SH-SY5Y (cell line): ENCODE results near the gene ADRB2.

Source experiments
- GATA2 ChIP-seq: IDR thresholded peaks from 2 replicates; pipeline ENCODE4 v1.6.1; 2011; ENCODE audit warnings: mild to moderate bottlenecking, low read depth, low read length
- GATA3 ChIP-seq: IDR thresholded peaks from 2 replicates; pipeline ENCODE4 v1.6.1; 2011; ENCODE audit warnings: low read depth, mild to moderate bottlenecking, low read length, moderate library complexity

ADRB2 gene

GRCh38 chr5:148826053-148826738, at the start of gene ADRB2:
Gene ADRB2, plus strand, starts transcription at chr5:148826611. Its CDS starts 221 bp downstream, at chr5:148826832.
- TF ChIP-seq GATA2 (no peak), GATA3 (no peak)

GRCh38 chr5:148776780-148777179, 49.6 kb upstream of the ADRB2 start:
- TF ChIP-seq GATA3 (no peak), GATA2 (no peak)

GRCh38 chr5:148778882-148779281, 47.5 kb upstream of the ADRB2 start:
- no peak for TF ChIP-seq GATA3

GRCh38 chr5:148780711-148781110, 45.7 kb upstream of the ADRB2 start:
- TF ChIP-seq GATA2 (no peak), GATA3 (no peak)

- TF ChIP-seq GATA2 (no peak), GATA3 (no peak)
Measured at GRCh38 chr5:148781766-148782165, 44.6 kb upstream of the ADRB2 start.

GRCh38 chr5:148785223-148785622, 41.2 kb upstream of the ADRB2 start:
- TF ChIP-seq GATA3 (no peak), GATA2 (no peak)

GRCh38 chr5:148786456-148786855, 40.0 kb upstream of the ADRB2 start:
- TF ChIP-seq GATA3 (no peak), GATA2 (no peak)

- no peak for TF ChIP-seq GATA3
- no peak for TF ChIP-seq GATA2
Measured at GRCh38 chr5:148788636-148789035, 37.8 kb upstream of the ADRB2 start.

- no peak for TF ChIP-seq GATA2
- TF ChIP-seq GATA3, result no peak
Measured at GRCh38 chr5:148790545-148791333, 35.7 kb upstream of the ADRB2 start.

GRCh38 chr5:148791334-148791667, 35.1 kb upstream of the ADRB2 start:
- TF ChIP-seq GATA3, result no peak
- TF ChIP-seq GATA2, result no peak

- TF ChIP-seq GATA2 (no peak), GATA3 (no peak)
Measured at GRCh38 chr5:148791696-148792095, 34.7 kb upstream of the ADRB2 start.

- TF ChIP-seq GATA3 (no peak), GATA2 (no peak)
Measured at GRCh38 chr5:148792744-148793143, 33.7 kb upstream of the ADRB2 start.

- no peak for TF ChIP-seq GATA3
- TF ChIP-seq GATA2, result no peak
Measured at GRCh38 chr5:148793261-148793660, 33.1 kb upstream of the ADRB2 start.

- TF ChIP-seq GATA3, result no peak
- no peak for TF ChIP-seq GATA2
Measured at GRCh38 chr5:148794275-148794674, 32.1 kb upstream of the ADRB2 start.
